Fibroblast of mammary gland (primary cell): ENCODE results near the gene TMEM109.

Source experiments
- DNase-seq: peaks from one replicate; pipeline ENCODE4 v3.0.0-alpha.2; 2010; ENCODE audit warnings: low read depth
- H3K4me3 ChIP-seq: 2 replicates; pipeline ENCODE4 v1.5.1; 2011; ENCODE audit warnings: low read depth, mild to moderate bottlenecking, low read length, moderate library complexity; ENCODE audit not compliant: control insufficient read depth
- TF ChIP-seq, protein P1 (sequence below): conservative IDR thresholded peaks from 2 replicates; pipeline ENCODE4 v1.5.1; 2011; ENCODE audit warnings: low read depth, low read length, inconsistent platforms; ENCODE audit not compliant: control insufficient read depth, insufficient read depth

TMEM109 gene

DNA sequence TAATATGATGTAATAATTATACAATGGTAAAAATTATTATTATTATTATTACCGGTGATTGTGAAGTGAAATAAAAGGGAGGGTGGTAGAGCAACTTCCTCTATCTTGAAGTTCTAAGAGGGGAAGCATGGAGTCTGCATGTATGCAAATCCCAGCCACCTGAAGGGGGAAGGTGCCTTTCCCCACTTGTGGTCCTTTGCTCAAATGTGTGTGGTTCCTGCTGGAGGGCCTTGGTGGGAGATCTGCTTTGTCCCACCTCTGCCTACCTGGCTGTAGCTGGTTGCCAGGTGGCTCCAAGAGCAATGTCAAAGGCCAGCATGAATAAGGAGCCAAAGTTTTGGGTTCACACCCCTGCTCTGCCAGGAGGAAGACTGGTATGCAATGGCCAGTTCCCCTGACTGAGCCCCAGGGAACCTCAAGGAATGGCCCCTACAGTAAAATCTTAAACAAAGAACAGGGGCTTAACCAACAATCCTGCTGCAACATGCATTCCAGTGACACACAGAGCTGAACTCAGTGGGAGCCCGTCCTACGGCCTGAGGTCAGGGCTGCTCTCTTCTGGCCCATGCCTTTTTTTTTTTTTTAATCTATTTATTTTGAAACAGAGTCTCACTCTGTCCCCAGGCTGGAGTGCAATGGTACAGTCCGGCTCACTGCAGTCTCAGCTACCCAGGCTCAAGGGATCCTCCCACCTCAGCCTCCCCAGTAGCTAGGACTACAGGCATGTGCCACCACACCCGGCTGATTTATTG, 18.8 kb downstream of the TMEM109 start:
- TF ChIP-seq, protein P1, sequence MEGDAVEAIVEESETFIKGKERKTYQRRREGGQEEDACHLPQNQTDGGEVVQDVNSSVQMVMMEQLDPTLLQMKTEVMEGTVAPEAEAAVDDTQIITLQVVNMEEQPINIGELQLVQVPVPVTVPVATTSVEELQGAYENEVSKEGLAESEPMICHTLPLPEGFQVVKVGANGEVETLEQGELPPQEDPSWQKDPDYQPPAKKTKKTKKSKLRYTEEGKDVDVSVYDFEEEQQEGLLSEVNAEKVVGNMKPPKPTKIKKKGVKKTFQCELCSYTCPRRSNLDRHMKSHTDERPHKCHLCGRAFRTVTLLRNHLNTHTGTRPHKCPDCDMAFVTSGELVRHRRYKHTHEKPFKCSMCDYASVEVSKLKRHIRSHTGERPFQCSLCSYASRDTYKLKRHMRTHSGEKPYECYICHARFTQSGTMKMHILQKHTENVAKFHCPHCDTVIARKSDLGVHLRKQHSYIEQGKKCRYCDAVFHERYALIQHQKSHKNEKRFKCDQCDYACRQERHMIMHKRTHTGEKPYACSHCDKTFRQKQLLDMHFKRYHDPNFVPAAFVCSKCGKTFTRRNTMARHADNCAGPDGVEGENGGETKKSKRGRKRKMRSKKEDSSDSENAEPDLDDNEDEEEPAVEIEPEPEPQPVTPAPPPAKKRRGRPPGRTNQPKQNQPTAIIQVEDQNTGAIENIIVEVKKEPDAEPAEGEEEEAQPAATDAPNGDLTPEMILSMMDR = no peak
- DNase-seq = no peak
- no peak overlapping the region for H3K4me3 ChIP-seq

DNA sequence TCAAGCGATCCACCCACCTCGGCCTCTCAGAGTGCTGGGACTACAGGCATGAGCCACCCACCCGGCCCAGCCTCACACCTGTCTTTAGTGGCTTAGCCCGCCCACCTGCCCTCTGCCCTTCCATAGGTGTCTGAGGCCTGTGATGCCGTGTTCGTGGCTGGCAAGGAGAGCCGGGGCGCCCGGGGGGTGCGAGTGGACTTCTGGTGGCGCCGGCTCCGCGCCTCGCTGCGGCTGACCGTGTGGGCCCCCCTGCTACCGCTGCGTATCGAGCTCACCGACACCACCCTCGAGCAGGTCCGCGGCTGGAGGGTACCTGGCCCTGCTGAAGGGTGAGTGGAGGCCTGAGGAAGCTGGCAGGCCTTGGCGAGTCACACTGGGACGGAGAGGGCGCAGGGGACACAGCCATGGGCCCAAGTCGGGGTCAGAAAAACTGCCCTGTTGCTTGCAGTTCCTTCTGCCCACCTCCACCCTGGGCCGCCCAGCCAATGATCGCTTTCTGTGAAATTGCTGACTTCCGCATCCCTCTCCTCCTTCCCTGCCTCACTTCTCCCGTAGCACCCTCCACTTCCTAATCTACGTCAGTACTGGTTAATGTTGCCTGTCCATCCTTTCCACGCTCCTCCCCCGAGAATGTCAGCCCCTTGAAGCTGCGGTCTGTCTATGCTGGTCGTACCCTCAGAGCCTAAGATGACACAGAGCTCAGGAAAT, 19.6 kb downstream of the TMEM109 start:
- no peak for DNase-seq
- TF ChIP-seq, protein P1 = no peak
- H3K4me3 ChIP-seq = no peak overlapping the region

DNA sequence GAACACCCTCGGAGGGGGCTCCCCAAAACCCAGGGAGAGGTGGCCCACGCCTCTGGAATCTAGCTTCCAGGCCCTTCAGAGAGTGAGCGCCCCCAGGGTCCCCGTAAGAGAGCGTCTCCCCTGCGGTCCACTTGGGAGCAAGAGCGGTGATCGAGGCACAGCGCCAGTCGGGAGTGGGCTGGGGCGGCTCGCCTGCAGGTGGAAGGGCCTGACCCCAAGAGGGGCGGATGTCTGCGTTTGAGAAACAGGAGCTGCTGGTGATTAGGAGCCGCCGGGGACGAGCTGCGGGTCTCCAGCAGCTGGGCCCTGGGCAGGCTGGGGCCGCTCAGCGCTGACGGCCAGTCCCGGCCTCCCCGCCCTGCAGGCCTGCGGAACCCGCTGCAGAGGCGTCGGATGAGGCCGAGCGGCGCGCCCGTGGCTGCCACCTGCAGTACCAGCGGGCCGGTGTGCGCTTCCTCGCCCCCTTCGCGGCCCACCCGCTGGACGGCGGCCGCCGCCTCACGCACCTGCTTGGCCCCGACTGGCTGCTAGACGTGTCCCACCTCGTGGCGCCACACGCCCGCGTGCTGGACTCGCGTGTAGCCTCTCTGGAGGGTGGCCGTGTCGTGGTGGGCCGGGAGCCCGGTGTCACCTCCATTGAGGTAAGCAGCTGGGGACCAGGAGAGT, 20.3 kb downstream of the TMEM109 start:
- TF ChIP-seq, protein P1 = no peak
- DNase-seq = no peak
- no peak overlapping the region for H3K4me3 ChIP-seq

DNA sequence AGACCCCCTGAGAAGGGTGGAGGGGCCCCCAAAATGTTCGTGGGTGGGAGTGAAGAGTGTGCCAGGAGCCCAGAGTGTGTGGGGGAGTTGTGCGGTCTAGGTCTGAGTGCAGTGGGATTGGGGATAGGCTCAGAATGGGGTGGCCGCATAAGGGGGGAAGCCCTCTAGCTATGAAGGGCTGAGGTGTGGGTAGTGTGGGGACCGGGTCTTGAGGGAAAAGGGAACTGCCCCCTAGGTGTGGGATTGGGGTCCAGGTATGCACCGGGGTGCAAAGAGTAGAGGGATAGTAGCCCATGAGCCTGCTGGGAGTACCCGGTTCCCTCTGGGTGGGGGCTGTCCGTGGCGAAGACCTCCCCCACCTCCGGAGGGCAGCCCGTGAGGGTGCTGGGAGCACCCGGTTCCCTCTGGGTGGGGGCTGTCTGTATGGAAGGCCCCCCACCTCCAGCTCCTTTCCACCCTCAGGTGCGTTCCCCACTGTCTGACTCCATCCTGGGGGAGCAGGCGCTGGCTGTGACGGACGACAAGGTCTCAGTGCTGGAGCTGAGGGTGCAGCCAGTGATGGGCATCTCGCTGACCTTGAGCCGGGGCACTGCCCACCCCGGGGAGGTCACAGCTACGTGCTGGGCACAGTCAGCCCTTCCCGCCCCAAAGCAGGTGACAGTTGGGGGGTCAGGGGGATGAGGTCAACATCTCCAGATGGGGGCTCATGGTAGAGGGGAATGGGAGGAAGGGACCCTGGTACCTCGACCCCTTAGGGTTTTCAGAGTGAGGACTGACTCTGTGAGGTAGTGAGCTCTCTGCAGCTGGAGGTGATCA, 21.0 kb downstream of the TMEM109 start:
- DNase-seq = no peak
- TF ChIP-seq, protein P1 = no peak
- no peak overlapping the region for H3K4me3 ChIP-seq

DNA sequence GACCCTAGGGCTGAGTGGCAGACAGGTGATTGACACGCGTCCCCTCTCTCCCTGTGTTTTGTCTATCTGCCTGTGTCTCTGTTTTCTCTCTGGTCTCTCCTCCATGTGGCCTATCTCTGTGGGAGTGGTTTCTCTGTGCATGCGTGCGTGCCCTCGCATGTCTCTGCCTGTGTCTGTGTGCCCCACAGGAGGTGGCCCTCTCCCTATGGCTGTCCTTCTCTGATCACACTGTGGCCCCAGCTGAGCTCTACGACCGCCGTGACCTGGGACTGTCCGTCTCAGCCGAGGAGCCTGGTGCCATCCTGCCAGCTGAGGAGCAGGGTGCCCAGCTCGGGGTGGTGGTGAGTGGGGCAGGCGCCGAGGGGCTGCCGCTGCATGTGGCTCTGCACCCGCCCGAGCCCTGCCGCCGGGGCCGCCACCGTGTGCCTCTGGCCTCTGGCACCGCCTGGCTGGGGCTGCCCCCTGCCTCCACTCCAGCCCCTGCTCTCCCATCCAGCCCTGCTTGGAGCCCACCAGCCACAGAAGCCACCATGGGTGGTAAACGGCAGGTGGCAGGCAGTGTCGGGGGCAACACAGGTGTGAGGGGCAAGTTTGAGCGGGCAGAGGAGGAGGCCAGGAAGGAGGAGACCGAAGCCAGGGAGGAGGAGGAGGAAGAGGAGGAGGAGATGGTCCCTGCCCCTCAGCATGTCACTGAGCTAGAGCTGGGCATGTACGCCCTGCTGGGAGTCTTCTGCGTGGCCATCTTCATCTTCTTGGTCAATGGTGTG, 21.9 kb downstream of the TMEM109 start:
- TF ChIP-seq, protein P1 = no peak
- no peak for DNase-seq
- H3K4me3 ChIP-seq = no peak overlapping the region
